ENCODE results near the gene ZNF354B. TPM values are rescaled to one million over a fixed set of nuclear protein-coding genes. Genes with fewer than 3 reads are reported as not detected.

Gene ZNF354B
- total and polyA plus RNA-seq, 2 of the 13 experiments (the other 11 are each of a cell fraction or from before 2014, with no cell fraction given) = 7.8 to 10.3 TPM

- TF ChIP-seq KLF16 (CRISPR knock-in tag; IDR thresholded peaks at IDR 0.05) = peak in 1 of 2 experiments; percentile 75; a peak in 2 of 4 replicates
- peak; percentile 60; the same call in 1 of the 2 replicates for TF ChIP-seq ZMYM2 (CRISPR knock-in tag; IDR thresholded peaks at IDR 0.05)
- TF ChIP-seq HNF4G (IDR thresholded peaks at IDR 0.05; ENCODE audit: borderline replicate concordance, low read depth, low read length) = no peak
- no peak for TF ChIP-seq HNF4G (CRISPR knock-in tag; IDR thresholded peaks at IDR 0.05; ENCODE audit: borderline replicate concordance, low read depth)
- TF ChIP-seq NFAT5 (CRISPR knock-in tag; IDR thresholded peaks at IDR 0.05) = peak; percentile 59
- TF ChIP-seq MIXL1 (CRISPR knock-in tag; IDR thresholded peaks at IDR 0.05) = peak; percentile 53; the same call in 1 of the 2 replicates
- peak; percentile 10; the same call in 1 of the 2 replicates for TF ChIP-seq ELF4 (CRISPR knock-in tag; IDR thresholded peaks at IDR 0.05; ENCODE audit: borderline replicate concordance)
- no peak for TF ChIP-seq ZNF652 (CRISPR knock-in tag; IDR thresholded peaks at IDR 0.05; ENCODE audit: borderline replicate concordance, low read depth)
- TF ChIP-seq CBFB (CRISPR knock-in tag; IDR thresholded peaks at IDR 0.05) = peak; percentile 76
- no peak for TF ChIP-seq ZNF333 (CRISPR knock-in tag; IDR thresholded peaks at IDR 0.05; ENCODE audit: borderline replicate concordance)
- TF ChIP-seq ONECUT2 (CRISPR knock-in tag; IDR thresholded peaks at IDR 0.05) = no peak
- no peak for TF ChIP-seq ZNF703 (CRISPR knock-in tag; IDR thresholded peaks at IDR 0.05; ENCODE audit: borderline replicate concordance)
- TF ChIP-seq ZNF121 (CRISPR knock-in tag; IDR thresholded peaks at IDR 0.05) = no peak
- TF ChIP-seq ZFP41 (CRISPR knock-in tag; IDR thresholded peaks at IDR 0.05; ENCODE audit: borderline replicate concordance) = no peak
- TF ChIP-seq ZBTB1 (CRISPR knock-in tag; IDR thresholded peaks at IDR 0.05; ENCODE audit: borderline replicate concordance) = no peak
- TF ChIP-seq ELF3 (CRISPR knock-in tag; IDR thresholded peaks at IDR 0.05) = peak; percentile 83
- TF ChIP-seq HOXA7 (CRISPR knock-in tag; IDR thresholded peaks at IDR 0.05) = no peak
- TF ChIP-seq TFAP4 (IDR thresholded peaks at IDR 0.05; ENCODE audit: borderline replicate concordance, low read depth) = peak; percentile 78; the same call in 1 of the 2 replicates
- TF ChIP-seq ZNF124 (CRISPR knock-in tag; IDR thresholded peaks at IDR 0.05) = no peak
- TF ChIP-seq ZFP90 (CRISPR knock-in tag; IDR thresholded peaks at IDR 0.05; ENCODE audit: borderline replicate concordance) = peak; percentile 83
- no peak for TF ChIP-seq FOXM1 (CRISPR knock-in tag; IDR thresholded peaks at IDR 0.05)
- no peak for TF ChIP-seq NBN (conservative IDR thresholded peaks at IDR 0.05)
- TF ChIP-seq PHF20 (CRISPR knock-in tag; IDR thresholded peaks at IDR 0.05) = peak; percentile 75
These were observed at the start of gene ZNF354B (continued) for GRCh38 chr5:178859625-178860521.

All from HepG2 (cell line).